Mesenchymal stem cell (in vitro differentiated cells and primary cell): ENCODE results near the gene FUT7.

Experiments
- DNase-seq: peaks from one replicate; pipeline ENCODE4 v3.0.0-alpha.2; 2013
- H2AFZ ChIP-seq: one replicate; pipeline ENCODE4 v1.6.1; 2013; ENCODE audit warnings: low read depth, mild to moderate bottlenecking, control low read depth, inconsistent platforms, low read length, moderate library complexity
- H2AK5ac ChIP-seq: 2 replicates; pipeline ENCODE4 v1.6.1; 2013; ENCODE audit warnings: low read length, moderate library complexity, mild to moderate bottlenecking, inconsistent platforms; ENCODE audit not compliant: severe bottlenecking
- H2BK120ac ChIP-seq: one replicate; pipeline ENCODE4 v1.6.1; 2013; ENCODE audit warnings: low read depth, mild to moderate bottlenecking, inconsistent platforms, low read length, moderate library complexity
- H2BK12ac ChIP-seq, 2 experiments: one replicate each; pipeline ENCODE4 v1.6.1; 2013; ENCODE audit warnings: inconsistent platforms in 2 of 2, low read length in 2 of 2, mild to moderate bottlenecking in 2 of 2, moderate library complexity in 2 of 2, control low read depth in 1 of 2
- H2BK15ac ChIP-seq: one replicate; pipeline ENCODE4 v1.6.1; 2013; ENCODE audit warnings: mild to moderate bottlenecking, low read depth, inconsistent platforms; ENCODE audit not compliant: poor library complexity, severe bottlenecking
- H2BK5ac ChIP-seq: 2 replicates; pipeline ENCODE4 v1.6.1; 2013; ENCODE audit warnings: low read depth, mild to moderate bottlenecking, low read length, control low read depth, inconsistent platforms; ENCODE audit not compliant: poor library complexity, severe bottlenecking
- H3K14ac ChIP-seq, 2 experiments: one replicate each; pipeline ENCODE4 v1.6.1; 2013; ENCODE audit warnings: inconsistent platforms in 2 of 2, low read length in 2 of 2, control low read depth in 1 of 2, mild to moderate bottlenecking in 1 of 2, moderate library complexity in 1 of 2
- H3K18ac ChIP-seq, 2 experiments: one replicate each; pipeline ENCODE4 v1.6.1; 2013; ENCODE audit warnings: inconsistent platforms in 2 of 2, low read length in 2 of 2, control low read depth in 1 of 2, low read depth in 1 of 2, mild to moderate bottlenecking in 1 of 2
- H3K23ac ChIP-seq, 2 experiments: one replicate each; pipeline ENCODE4 v1.6.1; 2013; ENCODE audit warnings: inconsistent platforms in 2 of 2, low read length in 2 of 2, mild to moderate bottlenecking in 2 of 2, moderate library complexity in 2 of 2, control low read depth in 1 of 2
- H3K27ac ChIP-seq: 2 replicates; pipeline ENCODE4 v1.5.1; 2013; ENCODE audit warnings: mild to moderate bottlenecking, moderate library complexity, low read length, control low read depth, inconsistent platforms; ENCODE audit not compliant: poor library complexity, severe bottlenecking
- H3K27me3 ChIP-seq, 2 experiments: 2 replicates each; pipeline versions ENCODE4 v1.6.1 to v1.7.0; 2013; ENCODE audit warnings: low read length in 2 of 2, mild to moderate bottlenecking in 2 of 2, moderate library complexity in 2 of 2, control low read depth in 1 of 2, inconsistent platforms in 1 of 2; ENCODE audit not compliant: control insufficient read depth in 1 of 2, insufficient read depth in 1 of 2
- H3K36me3 ChIP-seq, 2 experiments: 2 replicates each; pipeline versions ENCODE4 v1.6.1 to v1.7.0; 2013; ENCODE audit warnings: low read length in 2 of 2, control low read depth in 1 of 2, inconsistent platforms in 1 of 2, low read depth in 1 of 2, mild to moderate bottlenecking in 1 of 2; ENCODE audit not compliant: insufficient read depth in 2 of 2, control insufficient read depth in 1 of 2
- H3K4ac ChIP-seq, 2 experiments: one replicate each; pipeline ENCODE4 v1.6.1; 2013; ENCODE audit warnings: inconsistent platforms in 2 of 2, low read length in 2 of 2, mild to moderate bottlenecking in 2 of 2, moderate library complexity in 2 of 2, control low read depth in 1 of 2, low read depth in 1 of 2
- H3K4me1 ChIP-seq: 2 replicates; pipeline ENCODE4 v1.6.1; 2013; ENCODE audit warnings: low read depth, low read length, control low read depth; ENCODE audit not compliant: control insufficient read depth, insufficient read depth
- H3K4me2 ChIP-seq: 2 replicates; pipeline ENCODE4 v1.6.1; 2013; ENCODE audit warnings: low read length, mild to moderate bottlenecking, inconsistent platforms; ENCODE audit not compliant: poor library complexity, severe bottlenecking
- H3K4me3 ChIP-seq, 2 experiments: 2 replicates each; pipeline versions ENCODE4 v1.5.1 to v1.7.0; 2013; ENCODE audit warnings: low read length in 2 of 2, mild to moderate bottlenecking in 2 of 2, control low read depth in 1 of 2, low read depth in 1 of 2; ENCODE audit not compliant: insufficient read depth in 1 of 2
- H3K79me1 ChIP-seq: replicated peaks from 2 replicates; pipeline ENCODE4 v1.6.1; 2013; ENCODE audit warnings: mild to moderate bottlenecking, control low read depth, low read length, inconsistent platforms; ENCODE audit not compliant: poor library complexity, severe bottlenecking
- H3K9ac ChIP-seq: 2 replicates; pipeline ENCODE4 v1.7.0; 2013; ENCODE audit warnings: mild to moderate bottlenecking, low read length, moderate library complexity
- H3K9me3 ChIP-seq: 2 replicates; pipeline ENCODE4 v1.7.0; 2013; ENCODE audit warnings: mild to moderate bottlenecking, low read length; ENCODE audit not compliant: control insufficient read depth
- H4K8ac ChIP-seq: one replicate; pipeline ENCODE4 v1.6.1; 2013; ENCODE audit warnings: inconsistent platforms, mild to moderate bottlenecking, low read length, moderate library complexity
- H4K91ac ChIP-seq: one replicate; pipeline ENCODE4 v1.6.1; 2013; ENCODE audit warnings: mild to moderate bottlenecking, low read length, inconsistent platforms
- WGBS: methylation state at CpG from one replicate; pipeline ENCODE4 v1.1.7; 2013; ENCODE audit warnings: mixed read lengths; 5-methylcytosine and 5-hydroxymethylcytosine counted together

Gene FUT7

DNA sequence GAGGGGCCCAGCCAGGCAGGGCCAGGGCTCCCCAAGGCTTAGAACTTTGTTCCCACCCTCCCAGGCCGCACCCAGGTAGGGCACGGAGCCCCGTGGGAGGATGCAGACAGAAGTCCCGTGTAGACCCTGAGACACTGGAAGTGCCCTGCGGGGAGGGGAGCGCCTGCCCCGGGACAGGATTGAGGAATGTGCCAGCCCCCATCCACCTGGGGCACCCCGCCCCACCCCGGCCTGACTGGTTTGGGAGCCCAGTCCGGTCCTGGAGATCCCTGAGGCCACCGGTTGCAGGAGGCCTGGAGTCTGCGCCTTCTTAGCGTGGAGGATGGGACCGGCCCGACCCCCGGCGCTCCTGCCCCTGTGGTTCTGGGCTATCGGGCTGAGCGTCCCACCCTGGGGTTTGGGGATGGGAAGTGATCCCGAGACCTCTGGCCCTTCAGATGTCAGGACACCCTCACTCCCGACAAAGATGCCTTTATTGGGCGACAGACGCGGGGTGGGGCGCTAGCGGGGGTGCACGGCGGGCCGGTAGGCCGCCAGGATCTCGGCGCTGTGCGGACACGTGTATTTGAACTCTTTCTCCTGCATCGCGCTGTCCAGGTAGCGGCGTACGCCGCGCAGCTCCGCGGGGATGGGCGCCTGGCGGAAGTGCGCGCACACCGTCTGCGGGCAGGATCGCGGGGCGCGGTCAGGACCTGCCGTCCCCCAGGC is 37.6 kb downstream of the FUT7 start:
- Histone ChIP-seq H4K8ac (no peak overlapping the region), H3K23ac (no peak overlapping the region), H3K4me3 (no peak overlapping the region), H3K4ac (no peak overlapping the region), H3K18ac (no peak overlapping the region), H4K91ac (no peak overlapping the region), H2BK5ac (no peak overlapping the region), H3K36me3 (peaks cover 0 to 28% of the 10 kb centered on the region in 2 experiments), H2BK15ac (no peak overlapping the region), H3K14ac (no peak overlapping the region), H3K79me1 (peaks cover 15% of the 10 kb centered on the region), H3K4me2 (no peak overlapping the region), H3K27ac (no peak overlapping the region), H3K4me1 (peaks cover 50% of the 10 kb centered on the region), H2BK12ac (no peak overlapping the region), H2AFZ (no peak overlapping the region), H3K27me3 (peaks cover 0 to 5% of the 10 kb centered on the region in 2 experiments), H2AK5ac (no peak overlapping the region), H3K9ac (no peak overlapping the region), H2BK120ac (no peak overlapping the region), H3K9me3 (no peaks in the 10 kb centered on the region)
- WGBS: 91% methylated on average over 54 of the region's 54 CpGs
- no peak for DNase-seq

DNA sequence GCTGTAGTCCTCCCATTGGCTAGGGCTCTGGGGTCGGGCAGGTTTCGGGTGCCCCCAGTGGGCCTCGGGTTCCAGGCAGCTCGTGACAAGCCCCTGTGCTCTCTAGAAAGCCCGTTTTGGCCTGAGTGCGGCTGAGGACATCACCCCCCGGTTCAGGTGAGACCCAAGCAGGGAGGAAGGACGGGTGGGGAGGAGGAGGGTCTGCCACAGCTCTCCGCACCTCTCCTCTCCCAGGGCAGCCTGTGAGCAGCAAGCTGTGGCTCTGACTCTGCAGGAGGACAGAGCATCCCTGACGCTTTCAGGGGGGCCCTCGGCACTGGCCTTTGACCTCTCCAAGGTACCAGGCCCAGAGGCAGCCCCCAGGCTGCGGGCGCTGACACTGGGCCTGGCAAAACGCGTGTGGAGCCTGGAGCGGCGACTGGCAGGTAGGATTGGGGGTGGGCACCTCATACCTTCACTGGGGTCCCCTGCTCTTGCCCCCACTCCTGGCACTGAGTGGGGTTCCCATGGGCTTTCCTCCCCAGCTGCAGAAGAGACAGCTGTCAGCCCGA is 39.0 kb downstream of the FUT7 start:
- peaks cover 15% of the 10 kb centered on the region for H3K79me1 ChIP-seq
- peak overlapping the region in 1 of 2 experiments; percentile 9 for H3K14ac ChIP-seq
- no peak overlapping the region for H2BK12ac ChIP-seq
- peak overlapping the region; percentile 81 for H3K9ac ChIP-seq
- no peak overlapping the region for H2BK120ac ChIP-seq
- no peak overlapping the region for H2BK5ac ChIP-seq
- H3K23ac ChIP-seq: no peak overlapping the region
- H3K9me3 ChIP-seq: no peaks in the 10 kb centered on the region
- H3K4ac ChIP-seq: peak overlapping the region in 1 of 2 experiments; percentile 32
- H3K4me1 ChIP-seq: peaks cover 42% of the 10 kb centered on the region
- no peak for DNase-seq
- peak overlapping the region in 1 of 2 experiments; percentile 32 for H3K18ac ChIP-seq
- peaks cover 0 to 5% of the 10 kb centered on the region in 2 experiments for H3K27me3 ChIP-seq
- no peak overlapping the region for H3K27ac ChIP-seq
- H3K36me3 ChIP-seq: peaks cover 0 to 28% of the 10 kb centered on the region in 2 experiments
- H4K91ac ChIP-seq: peak overlapping the region; percentile 48
- H2AFZ ChIP-seq: no peak overlapping the region
- 57% methylated on average over 14 of the region's 18 CpGs for WGBS
- peak overlapping the region; percentile 78 to 87 for H3K4me3 ChIP-seq
- no peak overlapping the region for H4K8ac ChIP-seq
- no peak overlapping the region for H2AK5ac ChIP-seq
- H3K4me2 ChIP-seq: peak overlapping the region; percentile 68
- H2BK15ac ChIP-seq: no peak overlapping the region

DNA sequence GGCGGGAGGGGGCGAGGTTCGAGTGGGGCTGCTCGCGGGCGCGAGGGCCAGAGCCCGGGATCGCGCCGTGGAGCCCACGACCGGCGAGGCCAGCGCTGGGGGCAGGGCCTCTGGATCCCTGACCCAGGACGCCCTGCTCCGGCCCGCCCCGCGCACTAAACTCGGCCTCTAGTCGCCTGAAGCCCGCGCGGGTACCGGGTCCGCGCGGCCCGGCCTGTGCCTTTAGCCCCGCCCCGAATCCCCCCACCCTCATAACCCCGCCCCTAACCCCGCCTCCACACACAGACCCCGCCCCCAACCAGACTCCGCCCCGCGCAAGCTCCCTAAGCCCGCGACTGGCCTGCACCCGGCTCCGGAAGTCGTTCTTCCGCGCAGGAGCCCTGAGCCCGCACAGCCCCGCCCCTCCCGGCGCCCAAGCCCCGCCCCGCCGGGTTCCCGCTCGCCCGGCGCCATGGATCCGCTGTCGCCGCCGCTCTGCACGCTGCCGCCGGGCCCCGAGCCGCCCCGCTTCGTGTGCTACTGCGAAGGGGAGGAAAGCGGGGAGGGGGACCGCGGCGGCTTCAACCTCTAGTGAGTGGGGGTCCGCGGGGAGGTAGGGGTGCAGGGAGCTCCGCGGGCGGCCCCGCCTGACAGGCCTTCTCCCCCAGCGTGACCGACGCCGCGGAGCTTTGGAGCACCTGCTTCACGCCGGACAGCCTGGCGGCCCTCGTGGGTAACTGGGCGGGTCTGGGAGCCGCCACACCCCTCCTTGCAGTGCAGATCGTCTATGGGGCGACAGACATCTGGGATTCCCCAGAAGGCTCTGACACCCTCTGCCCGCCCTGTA is 39.7 kb downstream of the FUT7 start, which contains the start of gene PAXX:
Gene PAXX (plus strand): TSS at position 430 of the 826 bp plus-strand sequence. CDS start 22 bp downstream, at position 452.
- Histone ChIP-seq H3K4me2 (peak within 1 kb of the TSS; percentile 68), H3K27ac (no peak within 1 kb of the TSS), H2BK15ac (peak within 1 kb of the TSS; percentile 82), H2BK5ac (no peak within 1 kb of the TSS), H3K14ac (peak within 1 kb of the TSS in 1 of 2 experiments; percentile 9), H3K27me3 (peaks cover 0 to 4% of the 10 kb centered on the region in 2 experiments), H4K8ac (peak within 1 kb of the TSS; percentile 90), H3K9ac (peak within 1 kb of the TSS; percentile 81), H3K23ac (no peak within 1 kb of the TSS), H2AK5ac (no peak within 1 kb of the TSS), H4K91ac (peak within 1 kb of the TSS; percentile 81), H3K4ac (peak within 1 kb of the TSS in 1 of 2 experiments; percentile 78), H2BK12ac (no peak within 1 kb of the TSS), H3K36me3 (peaks cover 0 to 28% of the 10 kb centered on the region in 2 experiments), H3K79me1 (peaks cover 15% of the 10 kb centered on the region), H3K4me1 (peaks cover 35% of the 10 kb centered on the region), H3K18ac (peak within 1 kb of the TSS; percentile 77 to 80), H2BK120ac (peak within 1 kb of the TSS; percentile 54), H3K9me3 (no peaks in the 10 kb centered on the region), H3K4me3 (peak within 1 kb of the TSS; percentile 78 to 87), H2AFZ (no peak within 1 kb of the TSS)
- WGBS: under 1% methylated on average over 56 of the region's 92 CpGs
- peak; percentile 88 for DNase-seq
